ENCODE results near the gene ATP11A.

The ATP11A gene

DNA sequence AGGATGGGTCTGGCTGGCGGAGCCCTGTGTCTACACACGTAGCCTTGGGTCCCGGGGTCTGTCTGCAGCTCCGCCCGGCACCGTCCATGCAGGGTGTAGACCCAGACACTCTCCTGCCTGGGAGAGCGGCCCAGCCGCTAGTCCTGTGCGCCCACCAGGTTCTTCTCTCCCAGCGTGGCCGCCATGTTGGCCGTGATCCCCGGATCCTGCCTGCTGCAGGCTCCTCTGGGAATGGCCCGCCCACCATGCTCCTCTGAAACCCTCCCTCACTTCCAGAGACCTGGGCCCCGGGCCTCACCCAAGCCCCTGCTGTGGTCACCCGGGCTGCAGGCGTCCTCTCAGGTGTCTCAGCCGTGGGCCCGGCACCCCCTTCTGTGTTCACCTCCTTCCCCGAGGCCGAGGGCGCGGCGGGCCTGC, 221.5 kb downstream of the ATP11A start:
- Histone ChIP-seq H3K4ac (ENCODE audit: low read depth, low read length) (no peak overlapping the region), H3K79me2 (ENCODE audit: control insufficient read depth, insufficient read depth, low read length, poor library complexity) (no peaks in the 10 kb centered on the region), H2AFZ (ENCODE audit: insufficient read depth, low read length, poor library complexity) (no peak overlapping the region), H3K14ac (ENCODE audit: low read length) (no peak overlapping the region), H3K4me3 (ENCODE audit: low read depth, low read length) (no peak overlapping the region), H4K91ac (ENCODE audit: low read depth, low read length) (no peak overlapping the region), H4K12ac (ENCODE audit: low read depth, low read length) (no peak overlapping the region), H2AK5ac (ENCODE audit: low read length) (no peak overlapping the region), H3K9me3 (ENCODE audit: insufficient read depth, low read depth, low read length) (no peaks in the 10 kb centered on the region), H3K27me3 (ENCODE audit: insufficient read depth, low read length) (no peaks in the 10 kb centered on the region), H2BK5ac (ENCODE audit: low read depth, low read length, poor library complexity) (no peak overlapping the region), H3K9ac (ENCODE audit: low read length) (no peak overlapping the region), H4K8ac (ENCODE audit: low read depth, low read length) (no peak overlapping the region), H2BK120ac (ENCODE audit: insufficient read depth, low read length, poor library complexity) (no peak overlapping the region), H3K18ac (ENCODE audit: low read length) (no peak overlapping the region), H2BK12ac (ENCODE audit: low read length) (no peak overlapping the region), H3K36me3 (ENCODE audit: control insufficient read depth in 1 of 2, insufficient read depth in 2 of 2, low read length in 2 of 2) (no peaks in the 10 kb centered on the region), H3K79me1 (ENCODE audit: low read length) (no peaks in the 10 kb centered on the region), H3K27ac (ENCODE audit: low read depth, low read length) (no peak overlapping the region), H3K4me1 (ENCODE audit: control insufficient read depth in 1 of 2, insufficient read depth in 2 of 2, low read length in 2 of 2) (no peaks in the 10 kb centered on the region), H3K23ac (ENCODE audit: low read length) (no peak overlapping the region), H3K4me2 (ENCODE audit: low read length) (no peak overlapping the region)
- no CpG with 5 or more reads among the region's 24 CpGs for WGBS (ENCODE audit: extremely low coverage, insufficient coverage, insufficient read length)
- no peak for DNase-seq

DNA sequence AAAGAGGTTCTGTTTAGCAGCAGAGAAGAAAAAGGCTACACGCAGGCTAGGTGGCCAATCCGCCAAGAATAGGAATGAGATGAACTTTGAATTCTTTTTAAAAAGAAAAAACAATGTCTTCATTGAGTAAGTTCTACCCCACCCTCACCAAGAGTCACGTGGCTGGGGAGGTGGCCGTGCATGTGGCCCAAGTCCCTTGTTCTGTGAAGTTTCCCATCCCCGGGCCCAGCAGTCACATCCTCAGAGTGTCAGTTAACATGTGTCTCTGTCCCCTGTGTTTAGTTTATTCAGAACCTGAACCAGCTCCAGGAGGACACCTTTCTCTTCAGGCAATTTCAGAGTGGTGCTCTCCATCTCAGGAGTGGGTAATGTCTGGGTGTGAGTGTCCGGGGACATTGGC, 222.0 kb downstream of the ATP11A start:
- no peak for DNase-seq
- Histone ChIP-seq H3K9ac (ENCODE audit: low read length) (no peak overlapping the region), H3K4me2 (ENCODE audit: low read length) (no peak overlapping the region), H3K4me3 (ENCODE audit: low read depth, low read length) (no peak overlapping the region), H3K27ac (ENCODE audit: low read depth, low read length) (no peak overlapping the region), H3K36me3 (ENCODE audit: control insufficient read depth in 1 of 2, insufficient read depth in 2 of 2, low read length in 2 of 2) (no peaks in the 10 kb centered on the region), H3K9me3 (ENCODE audit: insufficient read depth, low read depth, low read length) (no peaks in the 10 kb centered on the region), H2AK5ac (ENCODE audit: low read length) (no peak overlapping the region), H4K12ac (ENCODE audit: low read depth, low read length) (no peak overlapping the region), H3K79me1 (ENCODE audit: low read length) (no peaks in the 10 kb centered on the region), H3K4me1 (ENCODE audit: control insufficient read depth in 1 of 2, insufficient read depth in 2 of 2, low read length in 2 of 2) (no peaks in the 10 kb centered on the region), H3K79me2 (ENCODE audit: control insufficient read depth, insufficient read depth, low read length, poor library complexity) (no peaks in the 10 kb centered on the region), H3K4ac (ENCODE audit: low read depth, low read length) (no peak overlapping the region), H4K8ac (ENCODE audit: low read depth, low read length) (no peak overlapping the region), H3K23ac (ENCODE audit: low read length) (no peak overlapping the region), H2BK5ac (ENCODE audit: low read depth, low read length, poor library complexity) (no peak overlapping the region), H2BK12ac (ENCODE audit: low read length) (no peak overlapping the region), H4K91ac (ENCODE audit: low read depth, low read length) (no peak overlapping the region), H2AFZ (ENCODE audit: insufficient read depth, low read length, poor library complexity) (peak overlapping the region; percentile 50), H3K18ac (ENCODE audit: low read length) (no peak overlapping the region), H3K14ac (ENCODE audit: low read length) (no peak overlapping the region), H2BK120ac (ENCODE audit: insufficient read depth, low read length, poor library complexity) (no peak overlapping the region), H3K27me3 (ENCODE audit: insufficient read depth, low read length) (no peaks in the 10 kb centered on the region)
- WGBS (ENCODE audit: extremely low coverage, insufficient coverage, insufficient read length) = no CpG with 5 or more reads among the region's 6 CpGs

GRCh38 chr13:112912726-112913440, 223.0 kb downstream of the ATP11A start:
- H4K12ac ChIP-seq (ENCODE audit: low read depth, low read length) = no peak overlapping the region
- DNase-seq = no peak
- H2AK5ac ChIP-seq (ENCODE audit: low read length) = no peak overlapping the region
- H3K79me1 ChIP-seq (ENCODE audit: low read length) = no peaks in the 10 kb centered on the region
- H3K9me3 ChIP-seq (ENCODE audit: insufficient read depth, low read depth, low read length) = no peaks in the 10 kb centered on the region
- H4K91ac ChIP-seq (ENCODE audit: low read depth, low read length) = no peak overlapping the region
- no CpG with 5 or more reads among the region's 1 CpG for WGBS (ENCODE audit: extremely low coverage, insufficient coverage, insufficient read length)
- H4K8ac ChIP-seq (ENCODE audit: low read depth, low read length) = no peak overlapping the region
- H3K27ac ChIP-seq (ENCODE audit: low read depth, low read length) = no peak overlapping the region
- H3K27me3 ChIP-seq (ENCODE audit: insufficient read depth, low read length) = no peaks in the 10 kb centered on the region
- no peaks in the 10 kb centered on the region for H3K79me2 ChIP-seq (ENCODE audit: control insufficient read depth, insufficient read depth, low read length, poor library complexity)
- H2BK5ac ChIP-seq (ENCODE audit: low read depth, low read length, poor library complexity) = no peak overlapping the region
- no peak overlapping the region for H3K4me2 ChIP-seq (ENCODE audit: low read length)
- no peak overlapping the region for H3K9ac ChIP-seq (ENCODE audit: low read length)
- no peak overlapping the region for H2BK120ac ChIP-seq (ENCODE audit: insufficient read depth, low read length, poor library complexity)
- no peak overlapping the region for H2BK12ac ChIP-seq (ENCODE audit: low read length)
- H3K4me1 ChIP-seq (ENCODE audit: control insufficient read depth in 1 of 2, insufficient read depth in 2 of 2, low read length in 2 of 2) = no peaks in the 10 kb centered on the region
- peak overlapping the region; percentile 18 for H3K23ac ChIP-seq (ENCODE audit: low read length)
- no peak overlapping the region for H3K4me3 ChIP-seq (ENCODE audit: low read depth, low read length)
- no peak overlapping the region for H3K18ac ChIP-seq (ENCODE audit: low read length)
- no peak overlapping the region for H2AFZ ChIP-seq (ENCODE audit: insufficient read depth, low read length, poor library complexity)
- no peaks in the 10 kb centered on the region for H3K36me3 ChIP-seq (ENCODE audit: control insufficient read depth in 1 of 2, insufficient read depth in 2 of 2, low read length in 2 of 2)
- no peak overlapping the region for H3K4ac ChIP-seq (ENCODE audit: low read depth, low read length)
- H3K14ac ChIP-seq (ENCODE audit: low read length) = no peak overlapping the region

DNA sequence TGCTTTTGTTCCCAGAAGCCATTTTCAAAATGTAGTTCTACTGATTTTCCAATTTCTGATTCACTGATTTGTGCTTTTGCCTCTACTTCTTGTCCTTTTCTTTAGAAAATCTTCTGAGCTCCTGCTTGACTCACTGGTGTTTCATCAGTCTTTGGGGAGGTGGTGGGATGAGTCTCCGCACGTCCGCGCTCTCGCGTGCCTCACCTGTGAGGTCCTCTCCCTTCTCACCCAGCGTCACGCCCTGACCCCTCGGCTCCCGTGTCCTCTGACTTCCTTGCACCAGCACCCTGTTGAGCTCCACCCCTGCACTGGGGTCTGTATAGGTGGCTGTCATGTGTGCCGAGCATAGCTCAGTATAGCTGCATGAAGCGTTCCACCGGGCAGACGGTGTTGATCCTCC, 226.5 kb downstream of the ATP11A start:
- Histone ChIP-seq H3K4me1 (ENCODE audit: control insufficient read depth in 1 of 2, insufficient read depth in 2 of 2, low read length in 2 of 2) (no peaks in the 10 kb centered on the region), H3K14ac (ENCODE audit: low read length) (no peak overlapping the region), H3K27ac (ENCODE audit: low read depth, low read length) (no peak overlapping the region), H2AK5ac (ENCODE audit: low read length) (no peak overlapping the region), H3K4ac (ENCODE audit: low read depth, low read length) (no peak overlapping the region), H2BK120ac (ENCODE audit: insufficient read depth, low read length, poor library complexity) (no peak overlapping the region), H3K79me1 (ENCODE audit: low read length) (no peaks in the 10 kb centered on the region), H2BK12ac (ENCODE audit: low read length) (no peak overlapping the region), H3K36me3 (ENCODE audit: control insufficient read depth in 1 of 2, insufficient read depth in 2 of 2, low read length in 2 of 2) (no peaks in the 10 kb centered on the region), H3K27me3 (ENCODE audit: insufficient read depth, low read length) (no peaks in the 10 kb centered on the region), H3K23ac (ENCODE audit: low read length) (no peak overlapping the region), H3K79me2 (ENCODE audit: control insufficient read depth, insufficient read depth, low read length, poor library complexity) (no peaks in the 10 kb centered on the region), H2BK5ac (ENCODE audit: low read depth, low read length, poor library complexity) (no peak overlapping the region), H3K18ac (ENCODE audit: low read length) (no peak overlapping the region), H3K4me3 (ENCODE audit: low read depth, low read length) (no peak overlapping the region), H4K12ac (ENCODE audit: low read depth, low read length) (no peak overlapping the region), H3K4me2 (ENCODE audit: low read length) (no peak overlapping the region), H2AFZ (ENCODE audit: insufficient read depth, low read length, poor library complexity) (no peak overlapping the region), H4K91ac (ENCODE audit: low read depth, low read length) (no peak overlapping the region), H4K8ac (ENCODE audit: low read depth, low read length) (no peak overlapping the region), H3K9me3 (ENCODE audit: insufficient read depth, low read depth, low read length) (no peaks in the 10 kb centered on the region), H3K9ac (ENCODE audit: low read length) (no peak overlapping the region)
- no CpG with 5 or more reads among the region's 14 CpGs for WGBS (ENCODE audit: extremely low coverage, insufficient coverage, insufficient read length)
- DNase-seq = peak; percentile 23 to 25
